ENCODE data around the gene NKD2. TPM values are rescaled to one million over a fixed set of nuclear protein-coding genes. Genes with fewer than 3 reads are reported as not detected.

The NKD2 gene
- polyA plus RNA-seq, 2 of the 4 experiments (the other 2 are of a cell fraction): 1.2 to 4.2 TPM

GRCh38 chr5:1015507-1015906 is 6.9 kb downstream of the NKD2 start (continued):
- no peak for TF ChIP-seq BCL3 (IDR thresholded peaks at IDR 0.05)
- TF ChIP-seq CHD4 (IDR thresholded peaks at IDR 0.05; ENCODE audit: borderline replicate concordance): no peak
- no peak for TF ChIP-seq SREBF2 (IDR thresholded peaks at IDR 0.05)

- WGBS (ENCODE audit: missing lambda C conversion rate): 97% methylated on average over 10 of the region's 19 CpGs
- ChIA-PET POLR2A (no interaction called here), CTCF (interaction anchor here (1.0 to 2.9 kb wide), 4 partner anchors 9 to 92 kb away, joined by 3 to 10 read pairs (median 4); no protein-coding TSS in a partner anchor)
- no peak for TF ChIP-seq FOSB (CRISPR knock-in tag; IDR thresholded peaks at IDR 0.05)
- TF ChIP-seq TFCP2L1 (CRISPR knock-in tag; IDR thresholded peaks at IDR 0.05): no peak
- TF ChIP-seq EHMT2 (IDR thresholded peaks at IDR 0.05; ENCODE audit: low read depth): no peak
- TF ChIP-seq PBX3 (IDR thresholded peaks at IDR 0.05): no peak
- no peak for TF ChIP-seq NR3C1 (IDR thresholded peaks at IDR 0.05)
- TF ChIP-seq ZNF302 (CRISPR knock-in tag; IDR thresholded peaks at IDR 0.05): no peak
- TF ChIP-seq MAFK (IDR thresholded peaks at IDR 0.05; ENCODE audit: partially characterized antibody): no peak
- TF ChIP-seq CBX8 (IDR thresholded peaks at IDR 0.05): no peak
- TF ChIP-seq E2F6 (IDR thresholded peaks at IDR 0.05; ENCODE audit: borderline replicate concordance, low read depth): no peak
- TF ChIP-seq HMGXB4 (CRISPR knock-in tag; IDR thresholded peaks at IDR 0.05; ENCODE audit: borderline replicate concordance): no peak
- TF ChIP-seq HES2 (IDR thresholded peaks at IDR 0.05): no peak
- TF ChIP-seq BHLHE40 (IDR thresholded peaks at IDR 0.05; ENCODE audit: low read depth, low read length): no peak
- TF ChIP-seq CHD4 (IDR thresholded peaks at IDR 0.05; ENCODE audit: borderline replicate concordance): no peak
- no peaks in the 10 kb centered on the region for H3K9me3 ChIP-seq
- no peak for FAIRE-seq
- no peak for DNase-seq (ENCODE audit: low read depth in 1 of 2, low spot score in 1 of 2)
- no peak for ATAC-seq
- H3K4me2 ChIP-seq: no peak overlapping the region
- no peak overlapping the region for H3K4me3 ChIP-seq
- no peaks in the 10 kb centered on the region for H3K4me1 ChIP-seq
- H3K27ac ChIP-seq: no peak overlapping the region
Measured at GRCh38 chr5:1016036-1016435, 7.4 kb downstream of the NKD2 start.

GRCh38 chr5:1016476-1016875 is 7.9 kb downstream of the NKD2 start:
- Histone ChIP-seq H3K27ac (no peak overlapping the region), H3K9me3 (no peaks in the 10 kb centered on the region), H3K4me1 (no peaks in the 10 kb centered on the region), H3K4me3 (no peak overlapping the region), H3K4me2 (no peak overlapping the region)
- POLR2A ChIA-PET: no interaction called here
- DNase-seq (ENCODE audit: low read depth in 1 of 2, low spot score in 1 of 2): no peak
- no peak for FAIRE-seq
- 77% methylated on average over 16 of the region's 16 CpGs for WGBS (ENCODE audit: missing lambda C conversion rate)
- CTCF ChIA-PET: interaction anchor here (1.0 to 2.9 kb wide), 5 partner anchors 8 to 93 kb away, joined by 3 to 10 read pairs (median 4); partner anchors contain the start of gene NKD2
- TF ChIP-seq HEYL (CRISPR knock-in tag; IDR thresholded peaks at IDR 0.05) (no peak), NFE2L2 (conservative IDR thresholded peaks at IDR 0.05; ENCODE audit: low read length) (no peak), RARB (CRISPR knock-in tag; IDR thresholded peaks at IDR 0.05) (no peak), ESRRA (IDR thresholded peaks at IDR 0.05; ENCODE audit: borderline replicate concordance, low read length) (no peak), FOXS1 (CRISPR knock-in tag; IDR thresholded peaks at IDR 0.05) (no peak), ELK1 (IDR thresholded peaks at IDR 0.05; ENCODE audit: low read depth, low read length) (no peak), RFX5 (IDR thresholded peaks at IDR 0.05) (no peak), RCOR1 (IDR thresholded peaks at IDR 0.05; ENCODE audit: low read depth, low read length) (no peak), E2F6 (IDR thresholded peaks at IDR 0.05; ENCODE audit: borderline replicate concordance, low read depth) (no peak), CHD4 (IDR thresholded peaks at IDR 0.05; ENCODE audit: borderline replicate concordance) (no peak)
- ATAC-seq: no peak

Measured in A549 (cell line).